Activated naive CD8-positive, alpha-beta T cell (primary cell): ENCODE data around the gene GRM8.

Experiments
- H3K27ac Mint-ChIP-seq: one replicate; pipeline ENCODE4 v1.8.0; 2021; ENCODE audit warnings: mixed read lengths
- H3K27me3 Mint-ChIP-seq: one replicate; pipeline ENCODE4 v1.8.0; 2021; ENCODE audit warnings: mixed read lengths
- H3K36me3 Mint-ChIP-seq: one replicate; pipeline ENCODE4 v1.8.0; 2021; ENCODE audit warnings: mixed read lengths
- H3K4me1 Mint-ChIP-seq: one replicate; pipeline ENCODE4 v1.8.0; 2021; ENCODE audit warnings: low read depth, mixed read lengths
- H3K4me3 Mint-ChIP-seq: one replicate; pipeline ENCODE4 v1.8.0; 2021; ENCODE audit warnings: mild to moderate bottlenecking, mixed read lengths
- H3K9me3 Mint-ChIP-seq: one replicate; pipeline ENCODE4 v1.8.0; 2021; ENCODE audit warnings: low read depth, mixed read lengths

GRM8 gene

GRCh38 chr7:126499481-126499880, 753.3 kb downstream of the GRM8 start:
- Mint-ChIP-seq H3K27ac (no peak overlapping the region), H3K36me3 (no peaks in the 10 kb centered on the region), H3K4me3 (no peak overlapping the region), H3K4me1 (no peaks in the 10 kb centered on the region), H3K27me3 (no peaks in the 10 kb centered on the region), H3K9me3 (peaks cover 4% of the 10 kb centered on the region)

- Mint-ChIP-seq H3K27ac (no peak overlapping the region), H3K4me3 (no peak overlapping the region), H3K27me3 (peaks cover 2% of the 10 kb centered on the region), H3K9me3 (peaks cover 11% of the 10 kb centered on the region), H3K4me1 (no peaks in the 10 kb centered on the region), H3K36me3 (no peaks in the 10 kb centered on the region)
These were observed 757.0 kb downstream of the GRM8 start for GRCh38 chr7:126495733-126496132.

- no peak overlapping the region for H3K4me3 Mint-ChIP-seq
- no peak overlapping the region for H3K27ac Mint-ChIP-seq
- H3K9me3 Mint-ChIP-seq, result peaks cover 6% of the 10 kb centered on the region
- no peaks in the 10 kb centered on the region for H3K4me1 Mint-ChIP-seq
- H3K36me3 Mint-ChIP-seq, result no peaks in the 10 kb centered on the region
- peaks cover 2% of the 10 kb centered on the region for H3K27me3 Mint-ChIP-seq
These were observed 757.7 kb downstream of the GRM8 start for GRCh38 chr7:126495001-126495400.

- Mint-ChIP-seq H3K4me3 (no peak overlapping the region), H3K9me3 (peaks cover 6% of the 10 kb centered on the region), H3K27ac (no peak overlapping the region), H3K36me3 (no peaks in the 10 kb centered on the region), H3K4me1 (no peaks in the 10 kb centered on the region), H3K27me3 (peaks cover 2% of the 10 kb centered on the region)
These were observed 758.9 kb downstream of the GRM8 start for GRCh38 chr7:126493801-126494200.

GRCh38 chr7:126489874-126490273, 762.9 kb downstream of the GRM8 start:
- H3K27me3 Mint-ChIP-seq, result peaks cover 2% of the 10 kb centered on the region
- H3K27ac Mint-ChIP-seq, result no peak overlapping the region
- H3K4me3 Mint-ChIP-seq, result no peak overlapping the region
- no peaks in the 10 kb centered on the region for H3K4me1 Mint-ChIP-seq
- no peaks in the 10 kb centered on the region for H3K36me3 Mint-ChIP-seq
- peaks cover 6% of the 10 kb centered on the region for H3K9me3 Mint-ChIP-seq

GRCh38 chr7:126487728-126488442, 764.9 kb downstream of the GRM8 start:
- Mint-ChIP-seq H3K4me1 (no peaks in the 10 kb centered on the region), H3K27ac (no peak overlapping the region), H3K4me3 (no peak overlapping the region), H3K27me3 (no peaks in the 10 kb centered on the region), H3K9me3 (no peaks in the 10 kb centered on the region), H3K36me3 (no peaks in the 10 kb centered on the region)

GRCh38 chr7:126486806-126487205, 765.9 kb downstream of the GRM8 start:
- H3K27me3 Mint-ChIP-seq, result no peaks in the 10 kb centered on the region
- H3K36me3 Mint-ChIP-seq, result no peaks in the 10 kb centered on the region
- no peaks in the 10 kb centered on the region for H3K9me3 Mint-ChIP-seq
- H3K4me3 Mint-ChIP-seq, result no peak overlapping the region
- H3K27ac Mint-ChIP-seq, result no peak overlapping the region
- no peaks in the 10 kb centered on the region for H3K4me1 Mint-ChIP-seq

- H3K4me1 Mint-ChIP-seq, result no peaks in the 10 kb centered on the region
- peaks cover 6% of the 10 kb centered on the region for H3K9me3 Mint-ChIP-seq
- no peaks in the 10 kb centered on the region for H3K36me3 Mint-ChIP-seq
- no peak overlapping the region for H3K27ac Mint-ChIP-seq
- no peaks in the 10 kb centered on the region for H3K27me3 Mint-ChIP-seq
- no peak overlapping the region for H3K4me3 Mint-ChIP-seq
These were observed 767.0 kb downstream of the GRM8 start for GRCh38 chr7:126485791-126486190.

GRCh38 chr7:126483972-126484371, 768.8 kb downstream of the GRM8 start:
- Mint-ChIP-seq H3K36me3 (no peaks in the 10 kb centered on the region), H3K4me1 (no peaks in the 10 kb centered on the region), H3K9me3 (peaks cover 6% of the 10 kb centered on the region), H3K27me3 (no peaks in the 10 kb centered on the region), H3K4me3 (no peak overlapping the region), H3K27ac (no peak overlapping the region)

- no peaks in the 10 kb centered on the region for H3K36me3 Mint-ChIP-seq
- H3K27ac Mint-ChIP-seq, result no peak overlapping the region
- H3K4me1 Mint-ChIP-seq, result no peaks in the 10 kb centered on the region
- H3K9me3 Mint-ChIP-seq, result peaks cover 22% of the 10 kb centered on the region
- H3K27me3 Mint-ChIP-seq, result no peaks in the 10 kb centered on the region
- no peak overlapping the region for H3K4me3 Mint-ChIP-seq
These were observed 779.9 kb downstream of the GRM8 start for GRCh38 chr7:126472825-126473224.

GRCh38 chr7:126462405-126462804, 790.3 kb downstream of the GRM8 start:
- Mint-ChIP-seq H3K4me1 (no peaks in the 10 kb centered on the region), H3K9me3 (no peaks in the 10 kb centered on the region), H3K27me3 (no peaks in the 10 kb centered on the region), H3K4me3 (no peak overlapping the region), H3K27ac (no peak overlapping the region), H3K36me3 (no peaks in the 10 kb centered on the region)

- Mint-ChIP-seq H3K27me3 (no peaks in the 10 kb centered on the region), H3K27ac (no peak overlapping the region), H3K36me3 (no peaks in the 10 kb centered on the region), H3K4me1 (no peaks in the 10 kb centered on the region), H3K9me3 (no peaks in the 10 kb centered on the region), H3K4me3 (no peak overlapping the region)
These were observed 792.1 kb downstream of the GRM8 start for GRCh38 chr7:126460664-126461063.

GRCh38 chr7:126453104-126453503, 799.6 kb downstream of the GRM8 start:
- H3K27ac Mint-ChIP-seq, result no peak overlapping the region
- no peaks in the 10 kb centered on the region for H3K4me1 Mint-ChIP-seq
- no peaks in the 10 kb centered on the region for H3K36me3 Mint-ChIP-seq
- H3K4me3 Mint-ChIP-seq, result no peak overlapping the region
- H3K9me3 Mint-ChIP-seq, result peaks cover 3% of the 10 kb centered on the region
- H3K27me3 Mint-ChIP-seq, result no peaks in the 10 kb centered on the region

- no peaks in the 10 kb centered on the region for H3K36me3 Mint-ChIP-seq
- no peaks in the 10 kb centered on the region for H3K4me1 Mint-ChIP-seq
- H3K27me3 Mint-ChIP-seq, result no peaks in the 10 kb centered on the region
- peaks cover 3% of the 10 kb centered on the region for H3K9me3 Mint-ChIP-seq
- H3K27ac Mint-ChIP-seq, result no peak overlapping the region
- no peak overlapping the region for H3K4me3 Mint-ChIP-seq
These were observed 802.5 kb downstream of the GRM8 start for GRCh38 chr7:126450269-126450671.

GRCh38 chr7:126449611-126450268, 803.0 kb downstream of the GRM8 start:
- H3K4me3 Mint-ChIP-seq, result no peak overlapping the region
- H3K9me3 Mint-ChIP-seq, result peaks cover 3% of the 10 kb centered on the region
- H3K27ac Mint-ChIP-seq, result no peak overlapping the region
- H3K4me1 Mint-ChIP-seq, result no peaks in the 10 kb centered on the region
- H3K27me3 Mint-ChIP-seq, result no peaks in the 10 kb centered on the region
- H3K36me3 Mint-ChIP-seq, result no peaks in the 10 kb centered on the region

- no peaks in the 10 kb centered on the region for H3K27me3 Mint-ChIP-seq
These were observed 804.8 kb downstream of the GRM8 start for GRCh38 chr7:126447984-126448383.

More at GRCh38 chr7:126447984-126448383, 804.8 kb downstream of the GRM8 start:
- no peaks in the 10 kb centered on the region for H3K36me3 Mint-ChIP-seq
- no peak overlapping the region for H3K4me3 Mint-ChIP-seq
- peaks cover 7% of the 10 kb centered on the region for H3K9me3 Mint-ChIP-seq
- H3K27ac Mint-ChIP-seq, result no peak overlapping the region
- no peaks in the 10 kb centered on the region for H3K4me1 Mint-ChIP-seq
